8988T (cell line): ENCODE results near the gene RIBC2.
"Not testable (repeated sequence)": the region's sequence is repeated elsewhere in the genome, so short reads cannot be mapped to it uniquely, and the experiment has no call there.

Source experiments
- DNase-seq: peaks from one replicate; pipeline ENCODE4 v3.0.0; 2011

Gene RIBC2

DNA sequence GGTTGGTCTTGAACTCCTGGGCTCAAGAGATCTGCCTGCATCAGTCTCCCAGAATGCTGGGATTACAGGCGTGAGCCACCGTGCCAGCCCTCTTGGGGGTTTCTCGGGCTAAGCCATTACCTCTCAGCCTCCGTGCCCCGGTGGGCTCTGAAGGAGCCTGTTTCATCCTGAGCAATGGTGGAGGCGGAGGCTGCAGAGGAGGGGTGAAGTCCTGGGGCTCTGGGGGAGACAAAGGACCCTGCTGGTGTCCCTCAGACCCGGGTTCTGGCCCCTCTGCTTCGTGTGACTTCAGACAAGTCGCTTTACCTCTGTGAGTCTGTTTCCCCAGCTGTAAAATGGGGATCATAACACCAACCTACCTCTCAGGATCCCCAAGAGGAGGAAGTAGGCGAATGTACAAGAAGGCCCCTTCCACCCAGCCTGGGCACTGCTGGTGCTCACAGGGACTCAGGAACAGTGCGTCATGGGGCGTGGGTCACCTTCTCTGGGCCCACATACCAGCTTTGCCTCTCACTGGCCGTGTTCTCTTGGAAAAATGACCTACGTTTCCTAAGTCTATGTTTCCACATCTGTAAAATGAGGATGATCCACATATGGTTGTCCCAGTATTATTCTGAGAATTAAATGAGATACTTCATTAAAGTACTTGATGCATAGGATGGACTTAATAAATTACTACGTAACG, 36.8 kb downstream of the RIBC2 start:
- no peak for DNase-seq

DNA sequence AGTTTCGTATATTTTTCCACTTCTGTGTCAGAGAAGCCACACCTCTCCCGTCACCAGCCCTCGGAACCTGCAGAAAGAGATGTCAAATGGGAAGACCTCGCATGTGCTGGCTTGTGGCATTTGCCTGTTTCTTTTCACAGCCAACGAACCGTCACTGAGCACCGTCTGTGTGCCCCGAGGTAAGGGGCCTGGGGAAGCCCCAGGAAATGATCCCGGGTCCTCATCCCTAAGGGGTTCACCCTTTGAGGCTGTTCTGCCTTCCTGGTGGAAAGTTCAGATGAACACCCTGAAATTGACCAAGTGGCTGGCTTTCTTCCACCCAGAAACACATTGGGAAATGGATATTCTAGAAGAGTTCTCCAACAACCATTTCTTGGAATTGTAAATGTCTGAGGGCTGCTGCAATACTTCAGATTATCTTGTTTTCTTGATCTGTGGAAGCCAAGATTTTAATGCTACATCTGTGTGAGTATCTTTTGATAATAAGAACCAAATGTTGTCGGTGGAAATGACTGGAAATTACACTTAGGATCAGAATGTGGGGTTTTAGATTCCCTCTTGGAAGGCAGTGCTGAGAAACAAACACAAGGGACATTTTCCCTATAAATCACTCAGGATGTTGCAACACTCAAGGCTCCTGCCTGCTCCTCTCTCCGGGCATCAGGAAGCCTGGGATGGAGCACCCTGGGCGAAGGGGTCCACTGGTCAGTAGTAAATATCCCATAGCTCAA, 37.6 kb downstream of the RIBC2 start:
- no peak for DNase-seq

DNA sequence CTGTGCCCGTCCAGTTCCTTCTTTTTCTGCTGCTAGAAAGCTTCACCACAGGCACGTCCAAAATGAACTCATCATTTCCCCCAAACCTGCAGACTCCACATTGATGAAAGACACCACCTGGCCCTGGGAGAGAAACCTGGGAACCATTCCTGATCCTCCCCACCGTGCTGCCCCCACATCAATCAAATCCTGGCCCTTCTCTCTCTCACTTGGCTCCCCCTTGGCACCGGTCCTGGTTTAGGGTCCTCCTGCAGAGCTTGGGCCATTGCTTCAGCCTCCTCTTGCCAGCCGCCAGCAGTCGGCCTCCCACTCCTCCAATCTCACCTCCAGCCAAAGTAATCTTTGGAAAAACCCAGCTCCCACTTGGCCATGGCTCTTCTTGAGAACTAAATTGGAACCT, 38.5 kb downstream of the RIBC2 start:
- no peak for DNase-seq

DNA sequence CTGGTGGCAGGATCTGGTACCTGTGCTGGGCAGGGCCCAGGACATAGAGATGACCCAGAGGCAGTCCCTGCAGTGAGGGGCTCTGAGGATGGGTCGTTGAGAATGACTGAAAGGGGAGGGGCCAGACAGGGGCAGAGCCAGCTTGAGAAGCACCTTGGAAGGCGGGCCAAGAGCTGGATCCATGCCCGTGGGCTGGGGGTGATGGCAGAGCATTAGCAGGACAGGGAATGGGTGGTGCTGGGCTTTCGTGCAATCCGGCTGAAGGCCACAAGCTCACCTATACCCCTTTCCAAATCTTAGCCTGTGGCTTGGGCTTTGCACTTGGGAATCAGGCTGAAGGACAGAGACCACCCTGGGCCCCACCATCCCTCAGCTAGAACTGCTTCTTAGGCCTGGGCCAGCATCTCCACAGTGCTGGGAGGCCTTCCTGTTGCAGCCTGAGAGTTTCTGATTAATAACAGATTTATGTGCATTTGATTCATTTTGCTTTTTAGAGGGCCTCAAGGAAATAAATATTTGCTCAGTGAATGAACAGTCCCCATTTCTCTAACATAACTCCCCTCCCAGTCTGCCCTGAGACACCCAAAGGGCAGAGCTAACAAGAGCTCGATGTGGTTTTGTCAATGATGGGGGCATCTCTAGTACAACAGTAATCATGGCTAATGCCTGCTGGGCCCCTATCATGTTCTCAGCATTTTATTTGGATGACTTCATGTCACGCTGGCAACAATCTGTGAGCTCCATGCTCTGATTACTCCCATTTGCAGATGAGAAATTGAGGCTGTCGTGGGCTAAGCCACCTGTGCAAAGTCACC, 39.3 kb downstream of the RIBC2 start:
- no peak for DNase-seq

DNA sequence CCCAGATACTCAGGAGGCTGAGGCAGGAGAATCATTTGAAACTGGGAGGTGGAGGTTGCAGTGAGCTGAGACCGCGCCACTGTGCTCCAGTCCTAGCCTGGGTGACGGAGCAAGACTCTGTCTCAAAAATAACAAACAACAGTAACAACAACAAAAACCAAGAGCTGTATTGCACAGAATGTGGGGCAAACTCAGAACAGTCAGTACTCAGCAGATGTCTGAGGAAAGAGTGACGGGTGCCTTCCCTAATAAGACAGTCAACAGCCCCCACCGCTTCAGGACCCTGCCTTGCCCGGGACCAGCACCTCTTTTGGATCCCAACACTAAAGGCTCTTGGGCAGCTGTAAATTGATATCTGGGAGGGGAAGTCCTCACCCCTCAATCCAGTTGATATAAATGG, 40.3 kb downstream of the RIBC2 start:
- no peak for DNase-seq

DNA sequence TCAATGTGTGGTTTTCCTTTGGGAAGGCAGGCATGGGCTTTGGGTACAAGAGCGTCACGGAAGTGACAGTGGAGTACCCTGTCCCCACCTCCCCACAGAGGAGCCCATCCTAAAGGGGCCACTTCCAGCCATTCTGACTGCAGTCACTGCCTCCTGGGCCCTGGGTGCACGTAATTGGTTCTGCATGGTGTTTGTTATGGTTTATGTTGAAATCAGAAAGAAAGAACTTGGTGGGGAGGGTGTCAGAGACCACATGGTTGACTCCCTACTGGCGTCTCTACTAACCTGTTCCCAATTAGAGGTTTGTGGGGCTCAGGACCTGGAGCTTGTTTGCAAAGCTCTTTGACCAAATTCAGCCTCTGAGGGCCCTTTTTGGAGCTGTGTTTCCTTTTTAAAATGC, 40.8 kb downstream of the RIBC2 start:
- DNase-seq = no peak

DNA sequence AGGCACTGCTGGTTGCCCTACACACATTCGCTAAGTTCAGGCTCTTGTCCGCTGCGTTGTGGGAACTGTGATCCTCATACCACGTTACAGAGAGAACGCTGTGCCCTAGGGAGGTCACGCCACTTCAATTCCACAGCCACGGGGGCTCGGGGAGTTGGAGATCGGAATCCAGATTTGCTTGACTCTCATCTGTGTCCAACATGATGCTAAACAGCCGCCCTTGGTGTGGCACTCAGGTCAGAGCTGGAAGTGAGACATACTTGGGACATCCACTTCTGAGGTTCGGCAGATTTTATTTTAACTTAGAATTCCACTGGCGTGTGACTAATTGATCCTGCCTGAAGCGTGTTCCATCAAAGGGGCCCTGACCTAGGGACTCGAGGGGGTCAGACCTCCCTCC, 41.7 kb downstream of the RIBC2 start:
- DNase-seq = no peak

DNA sequence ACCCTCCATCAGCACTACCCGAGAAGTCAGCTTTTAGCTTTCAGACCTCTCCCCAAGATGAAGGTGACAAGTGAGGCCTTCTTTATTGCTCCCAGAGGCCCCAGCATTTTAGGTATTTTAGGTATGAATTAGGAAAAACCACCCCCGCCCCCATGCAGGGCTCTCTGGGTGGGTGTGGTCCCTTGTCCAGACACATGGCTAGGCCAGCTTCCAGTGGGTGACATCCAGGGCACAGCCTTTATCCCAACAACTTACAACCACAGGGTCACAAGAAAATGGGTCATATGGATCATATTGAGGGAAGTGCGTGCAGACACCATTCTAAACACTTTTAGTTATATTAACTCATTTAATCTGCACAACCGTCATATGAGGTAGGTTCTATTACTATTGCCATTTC, 42.1 kb downstream of the RIBC2 start:
- no peak for DNase-seq

DNA sequence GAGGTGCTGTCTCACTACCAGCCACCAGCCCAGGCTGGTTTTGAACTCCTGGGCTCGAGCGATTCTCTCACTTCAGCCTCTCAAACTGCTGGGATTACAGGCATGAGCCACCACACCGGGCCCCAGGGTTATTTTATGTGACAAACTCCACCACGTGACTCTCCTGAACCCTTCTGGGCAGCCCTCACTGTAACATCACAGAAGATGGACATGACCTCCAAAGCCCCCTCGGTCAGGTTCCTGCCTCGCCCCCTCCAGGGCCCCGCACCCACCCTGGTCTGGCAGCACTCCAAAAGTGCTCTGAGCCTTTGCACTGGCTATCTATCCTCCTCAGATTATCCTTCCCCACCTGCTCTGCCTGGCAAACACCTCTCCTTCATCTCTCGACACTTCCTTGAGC, 43.3 kb downstream of the RIBC2 start:
- no peak for DNase-seq

DNA sequence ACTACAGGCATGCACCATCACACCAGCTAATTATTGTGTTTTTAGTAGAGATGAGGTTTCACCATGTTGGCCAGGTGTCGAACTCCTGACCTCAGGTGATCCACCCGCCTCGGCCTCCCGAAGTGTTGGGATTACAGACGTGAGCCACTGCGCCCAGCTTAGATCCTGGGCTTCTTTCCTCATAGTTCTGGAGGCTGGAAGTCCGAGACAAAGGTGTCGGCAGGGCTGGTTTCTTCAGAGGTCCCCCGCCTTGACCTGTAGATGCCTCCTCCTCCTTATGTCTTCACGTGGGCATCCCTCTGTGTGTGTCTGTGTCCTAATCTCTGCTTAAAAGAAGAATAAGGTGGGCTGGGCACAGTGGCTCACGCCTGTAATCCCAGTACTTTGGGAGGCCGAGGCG, 45.0 kb downstream of the RIBC2 start:
- no peak for DNase-seq

DNA sequence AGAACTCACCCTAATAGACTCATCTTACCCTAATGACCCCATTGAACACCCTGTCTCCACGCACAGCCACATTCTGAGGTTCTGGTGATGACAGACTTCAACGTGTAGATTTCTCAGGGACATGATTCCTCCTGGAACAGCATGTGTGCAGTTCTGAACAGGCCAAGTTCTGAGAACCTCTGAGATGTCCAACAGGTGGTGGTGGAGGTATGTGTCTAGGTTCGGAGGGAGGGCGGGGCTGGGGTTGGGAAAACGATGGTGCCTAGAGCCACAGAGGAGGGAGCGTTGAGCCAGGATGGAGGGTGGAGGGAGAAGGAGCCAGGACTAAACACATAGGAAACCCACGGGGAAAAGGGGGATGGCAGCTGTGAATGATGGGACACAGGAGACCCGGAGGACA, 45.7 kb downstream of the RIBC2 start:
- DNase-seq = no peak

DNA sequence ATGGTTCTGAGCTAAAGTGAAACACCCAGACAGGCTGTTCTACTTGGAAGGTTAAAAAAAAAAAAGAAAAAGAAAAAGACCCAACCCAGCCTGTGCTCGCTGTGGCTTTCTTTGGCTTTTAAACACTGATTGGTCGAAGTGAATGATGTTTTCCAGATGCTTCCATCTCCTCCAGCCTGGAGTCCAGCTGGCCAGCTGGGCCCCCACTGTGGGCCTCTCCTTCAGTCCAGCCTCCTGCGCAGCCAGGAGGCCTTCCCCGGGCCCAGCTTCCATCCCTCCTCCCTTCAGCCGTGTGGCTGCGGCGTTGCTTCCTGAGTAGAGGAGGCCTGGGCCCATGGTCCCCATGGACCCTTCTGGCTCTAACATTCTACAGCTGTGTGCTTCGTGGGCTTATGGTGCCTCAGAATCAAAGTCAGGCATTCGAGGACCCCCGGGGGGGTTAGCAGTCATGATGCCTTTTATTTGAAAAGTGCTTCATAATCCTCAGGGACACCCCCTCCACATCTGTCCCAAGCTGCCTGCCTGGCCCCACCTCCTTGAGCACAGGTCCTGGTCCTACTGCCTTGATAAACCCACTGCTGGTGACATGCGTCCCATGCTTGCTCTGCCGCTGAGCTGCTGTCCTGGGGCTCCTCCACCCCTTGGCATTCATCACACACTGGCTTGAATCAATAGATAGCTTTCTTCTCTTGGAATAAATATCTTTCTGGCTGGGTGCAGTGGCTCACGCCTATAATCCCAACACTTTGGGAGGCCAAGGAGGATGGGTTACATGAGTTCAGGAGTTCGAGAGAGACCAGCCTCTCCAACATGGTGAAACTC, 47.0 kb downstream of the RIBC2 start:
- no peak for DNase-seq

DNA sequence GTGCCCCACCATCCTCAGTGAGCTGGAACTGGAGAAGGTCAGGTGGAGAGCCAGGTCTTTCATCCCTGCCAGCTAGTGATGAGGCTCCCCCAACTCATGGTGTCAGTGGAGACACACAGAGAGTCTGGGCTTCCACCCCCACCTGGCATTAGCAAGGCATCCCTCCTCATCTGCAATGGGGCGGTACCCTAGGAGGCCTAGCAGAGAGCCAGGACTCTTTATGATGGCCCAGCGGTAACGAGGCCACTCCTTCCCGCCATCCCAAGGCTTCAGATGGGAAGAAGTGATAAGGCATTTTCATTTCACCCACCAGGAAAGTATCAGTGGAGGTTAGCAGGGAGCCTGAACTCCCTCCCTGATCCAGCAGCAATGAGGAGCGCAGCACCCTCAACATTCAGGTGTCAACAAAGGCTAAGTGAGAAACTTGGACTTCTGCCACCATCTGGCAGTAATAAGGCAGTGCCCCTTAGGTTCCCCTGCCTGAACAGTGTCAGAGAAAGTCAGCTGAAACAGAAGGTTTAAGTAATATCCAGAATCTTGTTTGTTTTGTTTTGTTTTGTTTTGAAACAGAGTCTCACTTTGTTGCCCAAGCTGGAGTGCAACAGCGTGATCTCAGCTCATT, 48.7 kb downstream of the RIBC2 start:
- DNase-seq = no peak

DNA sequence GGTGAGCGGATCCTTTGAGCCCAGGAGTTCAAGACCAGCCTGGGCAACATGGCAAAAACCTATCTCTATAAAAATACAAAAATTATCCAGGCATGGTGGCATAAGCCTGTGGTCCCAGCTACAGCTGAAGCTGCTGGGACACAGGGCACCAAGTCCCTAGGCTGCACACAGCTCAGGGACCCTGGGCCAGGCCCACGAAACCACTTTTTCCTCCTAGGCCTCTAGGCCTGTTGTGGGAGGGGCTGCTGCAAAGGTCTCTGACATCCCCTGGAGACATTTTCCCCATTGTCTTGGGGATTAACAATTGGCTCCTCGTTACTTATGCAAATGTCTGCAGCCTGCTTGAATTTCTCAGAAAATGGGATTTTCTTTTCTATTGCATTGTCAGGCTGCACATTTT, 50.2 kb downstream of the RIBC2 start:
- DNase-seq = not testable (repeated sequence)

DNA sequence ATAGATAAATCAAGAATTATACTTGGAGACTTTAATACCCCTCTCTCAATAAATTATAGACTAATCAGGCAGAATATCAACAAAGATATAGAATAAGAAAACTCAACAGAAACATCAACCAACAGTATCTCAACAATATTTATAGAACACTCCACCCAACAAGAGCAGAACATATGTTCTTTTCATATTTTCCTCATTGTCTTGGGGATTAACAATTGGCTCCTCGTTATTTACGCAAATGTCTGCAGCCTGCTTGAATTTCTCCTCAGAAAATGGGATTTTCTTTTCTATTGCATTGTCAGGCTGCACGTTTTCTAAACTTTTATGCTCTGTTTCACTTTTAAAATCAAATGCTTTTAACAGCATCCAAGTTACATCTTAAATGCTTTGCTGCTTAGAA, 52.1 kb downstream of the RIBC2 start:
- DNase-seq = no peak

DNA sequence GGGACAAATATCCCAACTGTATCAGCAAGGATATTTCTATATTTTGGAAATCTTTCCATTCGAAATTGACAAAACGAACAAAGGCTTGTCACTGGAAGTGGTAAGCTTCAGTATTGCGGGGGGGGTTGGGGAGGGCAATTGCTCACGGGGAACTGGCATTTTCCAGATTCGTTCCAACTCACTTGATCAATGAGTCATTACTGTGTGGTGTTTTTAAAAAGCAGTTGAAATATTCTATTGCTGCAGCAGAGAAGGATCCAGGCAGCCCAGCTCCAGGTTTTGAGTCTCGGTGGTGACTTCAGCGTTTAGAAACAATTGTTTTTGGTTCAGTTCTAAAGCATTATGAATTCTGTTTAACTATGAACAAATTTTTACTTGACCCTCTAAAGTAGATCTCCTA, 55.4 kb downstream of the RIBC2 start:
- no peak for DNase-seq

DNA sequence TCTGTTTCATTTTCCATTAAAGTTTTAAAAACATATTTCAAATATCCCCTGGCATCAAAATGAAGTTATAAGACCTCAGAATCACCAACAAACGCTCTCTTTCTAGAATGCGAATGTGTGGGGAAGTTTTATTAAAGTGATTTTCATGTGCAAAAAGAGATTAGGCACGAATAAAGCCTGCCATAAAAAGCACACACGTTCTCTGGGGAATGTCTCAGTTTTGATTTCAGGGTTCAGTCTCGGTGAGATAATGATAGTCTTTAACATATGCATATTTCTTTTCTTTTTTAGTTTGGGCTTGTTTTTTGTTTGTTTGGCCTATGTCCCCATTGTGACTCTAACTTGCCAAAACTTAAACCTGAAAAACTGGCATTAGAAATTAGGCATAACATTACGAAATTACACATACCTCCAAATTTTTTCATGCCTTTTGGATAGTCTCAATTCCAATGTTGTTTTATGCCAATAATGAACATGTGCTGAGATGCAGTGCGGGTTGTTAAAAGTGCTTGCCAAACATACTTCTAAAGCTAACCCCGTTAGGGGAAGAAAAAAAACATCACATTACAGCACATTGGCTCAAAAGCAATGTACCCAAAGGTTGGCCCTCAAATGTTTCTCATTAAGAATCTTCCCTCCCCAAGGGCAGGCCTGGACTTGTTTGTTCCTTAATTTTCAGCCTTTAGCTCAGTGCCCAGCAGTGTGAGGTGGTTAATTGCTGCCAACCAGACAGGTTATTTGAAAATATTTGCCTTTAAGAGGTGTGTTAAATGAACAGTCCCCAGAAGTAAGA, 56.0 kb downstream of the RIBC2 start:
- DNase-seq = no peak

DNA sequence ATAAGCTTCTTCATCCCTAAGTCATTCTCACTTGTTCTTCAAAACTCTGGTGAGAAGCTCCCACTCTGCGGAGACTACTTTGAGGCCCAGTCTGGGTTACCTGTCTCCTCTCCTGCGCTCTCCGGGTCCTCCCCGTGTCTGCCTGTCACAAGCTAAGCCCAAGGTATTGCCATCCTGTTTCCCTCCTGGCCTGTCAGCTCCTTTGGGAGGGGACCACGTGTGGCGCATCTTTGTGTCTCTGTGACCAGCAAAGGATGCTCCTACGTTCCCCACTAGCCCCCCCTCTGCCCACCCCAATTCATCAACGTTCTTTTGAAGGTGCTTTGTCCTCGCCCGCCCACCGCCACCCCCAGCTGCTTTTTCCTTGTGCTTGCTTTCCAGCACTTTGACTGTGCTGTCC, 57.4 kb downstream of the RIBC2 start:
- DNase-seq = no peak

DNA sequence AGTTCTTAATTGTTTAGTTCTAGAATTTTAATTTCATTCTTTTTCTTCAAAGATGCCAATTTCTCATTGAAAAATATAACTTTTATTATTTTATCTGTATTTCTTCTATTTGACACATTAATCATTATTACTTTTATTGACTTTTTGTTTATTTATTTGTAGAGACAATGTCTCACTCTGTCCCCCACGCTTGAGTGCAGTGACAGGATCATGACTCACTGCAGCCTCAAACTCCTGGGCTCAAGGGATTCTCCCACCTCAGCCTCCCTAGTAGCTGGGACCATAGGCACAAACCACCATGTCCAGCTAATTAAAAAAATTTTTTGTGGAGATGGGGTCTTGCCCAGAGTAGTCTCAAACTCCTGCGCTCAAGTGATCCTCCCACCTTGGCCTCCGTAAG, 58.9 kb downstream of the RIBC2 start:
- DNase-seq = no peak

DNA sequence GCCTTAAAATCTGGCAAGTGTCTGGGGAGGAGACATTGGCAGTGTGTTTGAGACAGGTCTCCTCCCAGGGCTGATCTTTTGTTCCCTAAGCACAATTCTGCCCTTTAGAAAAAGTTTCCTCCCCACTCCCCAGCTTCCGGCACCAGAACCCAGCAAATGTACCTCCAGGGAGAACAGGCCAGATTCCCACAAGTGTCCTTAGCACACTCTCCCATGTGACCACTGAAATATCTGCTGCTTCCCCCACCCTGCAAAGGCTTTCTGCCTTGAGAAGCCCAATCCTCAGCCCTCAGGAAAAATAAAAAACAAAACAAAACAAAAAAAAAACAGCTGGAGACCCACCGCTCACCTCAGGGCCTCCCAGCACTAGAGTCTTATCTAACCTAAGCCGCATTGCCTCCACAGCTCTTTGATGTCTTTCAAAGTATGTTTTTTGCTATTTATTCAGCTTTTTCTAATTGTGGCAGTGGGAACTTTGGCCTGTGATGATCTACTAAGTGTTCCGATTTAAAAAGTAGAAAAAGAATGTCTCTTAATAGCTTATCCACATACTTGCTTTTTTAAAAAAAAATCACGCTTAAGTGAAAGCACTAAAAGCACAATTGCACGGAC, 60.2 kb downstream of the RIBC2 start:
- DNase-seq = no peak

DNA sequence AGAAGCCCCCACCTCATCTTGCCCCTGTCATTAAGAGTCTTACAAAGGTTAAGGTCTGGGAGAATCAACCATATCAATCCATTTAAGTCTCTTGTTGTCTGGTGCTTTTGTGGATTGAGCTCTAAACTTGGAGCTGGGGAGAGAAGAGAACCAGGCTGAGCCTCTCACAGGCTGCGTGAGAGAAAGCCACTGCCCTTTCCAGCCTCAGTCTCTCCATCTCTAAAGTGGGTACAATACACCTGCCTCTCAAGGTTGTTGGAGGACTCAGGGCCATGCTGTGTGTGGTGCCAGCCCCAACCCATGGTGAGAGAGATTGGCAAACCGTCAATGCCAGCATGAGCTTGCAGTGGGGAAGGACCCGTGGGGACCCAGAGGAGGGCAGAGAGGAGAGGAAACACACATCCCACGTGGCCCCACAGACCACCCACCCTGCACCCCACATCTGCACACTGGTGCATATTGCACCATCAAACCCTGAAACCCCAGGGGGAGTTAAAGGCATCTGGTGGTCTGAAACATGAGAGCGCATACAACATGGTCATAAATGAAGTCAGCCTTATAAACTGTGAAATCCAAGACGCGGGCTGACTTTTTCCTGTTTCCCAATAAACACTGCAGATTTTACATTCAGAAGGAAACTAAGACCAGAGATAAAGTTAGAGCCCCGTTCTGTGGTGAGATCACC, 61.7 kb downstream of the RIBC2 start:
- no peak for DNase-seq
